Measurements from ENCODE around the gene SPTLC3. TPM values are rescaled to one million over a fixed set of nuclear protein-coding genes. Genes with fewer than 3 reads are reported as not detected.

The SPTLC3 gene
- total RNA-seq, 2 donors from 2014 or later: 5.3 to 18.4 TPM

DNA sequence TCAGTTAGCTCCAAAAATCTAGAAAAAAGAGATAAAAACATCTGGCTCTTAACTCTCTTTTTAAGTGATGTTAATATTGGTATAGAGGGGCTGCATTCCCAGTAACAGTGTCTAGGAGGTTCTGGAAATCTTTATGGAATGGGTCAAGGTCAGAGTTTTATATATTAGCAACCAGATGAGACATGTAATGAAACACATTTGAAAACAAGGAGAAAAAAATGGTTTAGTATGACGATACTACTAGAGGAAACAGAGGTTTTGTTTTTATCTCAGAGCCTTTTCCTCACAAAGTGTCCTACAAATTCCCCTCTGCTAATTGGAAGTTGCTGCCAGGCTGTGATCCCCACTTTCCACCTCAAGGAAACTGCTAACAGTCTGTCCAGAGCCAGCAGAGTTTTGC lies 111.7 kb downstream of the SPTLC3 start:
- Histone ChIP-seq H3K4me3 (no peak overlapping the region), H3K9me3 (no peaks in the 10 kb centered on the region), H3K27me3 (no peaks in the 10 kb centered on the region), H3K36me3 (replicated peaks in 1 of 2; ENCODE audit: insufficient read depth in 1 of 2, low read depth in 2 of 2) (no peaks in the 10 kb centered on the region), H3K4me1 (no peaks in the 10 kb centered on the region), H3K27ac (no peak overlapping the region)
- ATAC-seq (no peak), DNase-seq (no peak)
- 67 to 81% methylated on average over 1 of the region's 1 CpG for WGBS, 2 donors
- no peak for TF ChIP-seq POLR2A (IDR thresholded peaks at IDR 0.05)
- TF ChIP-seq, protein P1, sequence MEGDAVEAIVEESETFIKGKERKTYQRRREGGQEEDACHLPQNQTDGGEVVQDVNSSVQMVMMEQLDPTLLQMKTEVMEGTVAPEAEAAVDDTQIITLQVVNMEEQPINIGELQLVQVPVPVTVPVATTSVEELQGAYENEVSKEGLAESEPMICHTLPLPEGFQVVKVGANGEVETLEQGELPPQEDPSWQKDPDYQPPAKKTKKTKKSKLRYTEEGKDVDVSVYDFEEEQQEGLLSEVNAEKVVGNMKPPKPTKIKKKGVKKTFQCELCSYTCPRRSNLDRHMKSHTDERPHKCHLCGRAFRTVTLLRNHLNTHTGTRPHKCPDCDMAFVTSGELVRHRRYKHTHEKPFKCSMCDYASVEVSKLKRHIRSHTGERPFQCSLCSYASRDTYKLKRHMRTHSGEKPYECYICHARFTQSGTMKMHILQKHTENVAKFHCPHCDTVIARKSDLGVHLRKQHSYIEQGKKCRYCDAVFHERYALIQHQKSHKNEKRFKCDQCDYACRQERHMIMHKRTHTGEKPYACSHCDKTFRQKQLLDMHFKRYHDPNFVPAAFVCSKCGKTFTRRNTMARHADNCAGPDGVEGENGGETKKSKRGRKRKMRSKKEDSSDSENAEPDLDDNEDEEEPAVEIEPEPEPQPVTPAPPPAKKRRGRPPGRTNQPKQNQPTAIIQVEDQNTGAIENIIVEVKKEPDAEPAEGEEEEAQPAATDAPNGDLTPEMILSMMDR (IDR thresholded peaks at IDR 0.05): no peak
- intact Hi-C loops (cut with DNase I): no loop called here

DNA sequence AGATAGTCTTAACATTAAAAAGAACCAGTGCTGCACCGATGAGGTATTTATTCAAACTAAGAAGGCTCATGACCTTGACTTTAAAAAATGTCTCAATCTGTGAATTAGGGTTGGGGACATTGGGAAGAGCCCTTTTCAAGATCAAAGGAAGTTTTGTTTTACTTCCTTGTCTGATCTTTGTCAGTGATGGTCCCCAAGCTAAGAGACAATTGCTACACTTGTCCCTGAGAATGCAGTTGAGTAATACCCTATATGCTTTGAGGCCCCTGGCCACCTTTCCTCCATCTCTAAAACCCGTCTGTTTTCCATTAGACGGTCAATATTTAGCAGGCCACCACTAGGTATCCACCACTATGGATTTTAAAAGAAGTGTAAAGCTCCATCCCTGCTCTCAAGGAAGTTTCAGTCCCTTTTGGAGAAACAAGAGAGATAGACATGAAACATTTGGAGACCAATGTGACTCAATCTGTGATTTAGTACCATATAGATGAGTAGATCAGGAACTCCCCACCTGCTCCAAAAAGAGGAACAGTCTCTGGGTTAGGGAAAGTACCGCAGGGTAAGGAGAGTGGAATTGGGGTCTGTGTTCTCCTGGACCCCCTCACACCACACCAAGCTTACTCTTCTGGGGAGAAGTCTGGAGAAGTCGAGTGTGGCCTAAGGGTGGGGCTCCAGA lies 113.2 kb downstream of the SPTLC3 start:
- Histone ChIP-seq H3K4me3 (no peak overlapping the region), H3K27me3 (no peaks in the 10 kb centered on the region), H3K27ac (no peak overlapping the region), H3K36me3 (replicated peaks in 1 of 2; ENCODE audit: insufficient read depth in 1 of 2, low read depth in 2 of 2) (no peaks in the 10 kb centered on the region), H3K4me1 (no peaks in the 10 kb centered on the region), H3K9me3 (no peaks in the 10 kb centered on the region)
- intact Hi-C loops (cut with DNase I): no loop called here
- whole genome bisulfite sequencing, 2 donors: 88 to 89% methylated on average over 5 of the region's 5 CpGs
- TF ChIP-seq, protein P1 (IDR thresholded peaks at IDR 0.05): no peak
- no peak for TF ChIP-seq POLR2A (IDR thresholded peaks at IDR 0.05)
- DNase-seq: no peak
- no peak for ATAC-seq

DNA sequence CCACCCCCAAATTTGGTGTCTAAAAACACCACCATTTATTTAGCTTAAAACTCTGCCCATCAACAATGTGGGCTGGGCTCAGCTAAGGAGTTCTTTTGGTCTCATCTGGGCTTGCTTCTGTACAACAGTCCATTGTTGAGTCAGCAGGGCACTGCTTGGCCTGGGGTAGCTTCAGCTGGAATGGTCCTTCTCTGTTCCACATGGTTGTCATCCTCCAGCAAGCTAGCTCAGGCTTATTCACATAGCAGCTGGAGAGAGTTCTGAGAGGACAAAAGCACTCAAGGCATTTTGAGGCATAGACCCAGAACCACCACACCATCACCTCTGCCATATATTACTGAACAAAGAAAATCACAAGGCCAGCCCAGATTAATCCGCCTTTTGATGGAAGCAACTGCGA lies 116.7 kb downstream of the SPTLC3 start:
- Histone ChIP-seq H3K9me3 (no peaks in the 10 kb centered on the region), H3K27me3 (no peaks in the 10 kb centered on the region), H3K4me3 (no peak overlapping the region), H3K36me3 (replicated peaks in 1 of 2; ENCODE audit: insufficient read depth in 1 of 2, low read depth in 2 of 2) (peaks cover 0 to 2% of the 10 kb centered on the region in 2 donors), H3K27ac (no peak overlapping the region), H3K4me1 (no peaks in the 10 kb centered on the region)
- 90 to 97% methylated on average over 2 of the region's 2 CpGs for WGBS, 2 donors
- no peak for DNase-seq
- no peak for ATAC-seq
- TF ChIP-seq POLR2A (IDR thresholded peaks at IDR 0.05): no peak
- TF ChIP-seq, protein P1 (IDR thresholded peaks at IDR 0.05): no peak
- intact Hi-C loops (cut with DNase I): no loop called here

DNA sequence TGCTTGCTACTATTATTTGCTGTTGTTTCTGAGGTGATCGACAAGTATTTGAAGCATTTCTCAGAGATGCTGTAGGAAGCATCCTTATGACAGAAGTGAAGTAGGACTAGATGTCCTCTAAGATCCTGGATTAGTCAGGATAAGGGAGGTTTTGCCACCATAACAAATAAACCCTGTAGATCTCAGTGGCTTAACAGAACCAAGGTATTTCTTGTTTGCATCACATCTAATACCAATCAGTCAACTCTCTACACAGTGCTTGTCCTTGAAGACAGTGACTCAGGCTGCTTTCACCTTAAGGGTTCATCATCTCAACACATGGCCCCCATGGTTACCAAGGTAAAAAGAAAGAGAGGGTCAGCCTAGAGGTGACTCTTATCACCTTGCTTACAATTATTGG lies 119.4 kb downstream of the SPTLC3 start:
- no peak for ATAC-seq
- H3K4me1 ChIP-seq: no peaks in the 10 kb centered on the region
- no peaks in the 10 kb centered on the region for H3K9me3 ChIP-seq
- H3K27me3 ChIP-seq: no peaks in the 10 kb centered on the region
- no peak overlapping the region for H3K27ac ChIP-seq
- H3K4me3 ChIP-seq: no peak overlapping the region
- WGBS, 2 donors: 92 to 97% methylated on average over 1 of the region's 1 CpG
- peaks cover 0 to 2% of the 10 kb centered on the region in 2 donors for H3K36me3 ChIP-seq (replicated peaks in 1 of 2; ENCODE audit: insufficient read depth in 1 of 2, low read depth in 2 of 2)
- no peak for TF ChIP-seq POLR2A (IDR thresholded peaks at IDR 0.05)
- TF ChIP-seq, protein P1 (IDR thresholded peaks at IDR 0.05): no peak
- intact Hi-C loops (cut with DNase I): no loop called here
- DNase-seq: no peak
